CD14-positive monocyte (primary cell): Measurements from ENCODE around the gene SH3PXD2A. TPM values are rescaled to one million over a fixed set of nuclear protein-coding genes. Genes with fewer than 3 reads are reported as not detected.

Experiments
- DNase-seq, 3 donors: peaks; one replicate each; pipeline ENCODE4 v3.0.0-alpha.2; 2011 to 2022
- H2AFZ ChIP-seq: 2 replicates; pipeline ENCODE4 v1.6.0; 2012; ENCODE audit warnings: mild to moderate bottlenecking, low read depth, low read length, inconsistent platforms; ENCODE audit not compliant: insufficient read depth, poor library complexity, severe bottlenecking
- H3K27ac ChIP-seq, 2 donors: 1 replicate in 1 of 2; 2 replicates in 1 of 2; pipeline ENCODE4 v1.5.1; 2012 to 2013; ENCODE audit warnings: low read length in 2 of 2, control low read depth in 1 of 2, inconsistent platforms in 1 of 2, low read depth in 1 of 2, mild to moderate bottlenecking in 1 of 2
- H3K27me3 ChIP-seq, 2 donors: one replicate each; pipeline versions ENCODE4 v1.6.0 to v1.6.1; 2011 to 2013; ENCODE audit warnings: low read length in 2 of 2; ENCODE audit not compliant: control insufficient read depth in 2 of 2, insufficient read depth in 2 of 2
- H3K36me3 ChIP-seq, 2 donors: replicated peaks in 1 of 2; 1 replicate in 1 of 2; 2 replicates in 1 of 2; pipeline versions ENCODE4 v1.5.1 to v1.6.1; 2012 to 2013; ENCODE audit warnings: low read length in 2 of 2, control low read depth in 1 of 2, inconsistent platforms in 1 of 2, mild to moderate bottlenecking in 1 of 2; ENCODE audit not compliant: insufficient read depth in 2 of 2, control insufficient read depth in 1 of 2
- H3K4me1 ChIP-seq, 2 donors: 1 replicate in 1 of 2; 2 replicates in 1 of 2; pipeline versions ENCODE4 v1.5.1 to v1.6.1; 2012 to 2013; ENCODE audit warnings: low read length in 2 of 2, control low read depth in 1 of 2, inconsistent platforms in 1 of 2, mild to moderate bottlenecking in 1 of 2, moderate library complexity in 1 of 2; ENCODE audit not compliant: insufficient read depth in 2 of 2, control insufficient read depth in 1 of 2
- H3K4me2 ChIP-seq: replicated peaks from 2 replicates; pipeline ENCODE3; 2012; ENCODE audit warnings: low read length, moderate library complexity, mild to moderate bottlenecking; ENCODE audit not compliant: poor library complexity, severe bottlenecking; ENCODE audit errors: extremely low read depth
- H3K4me3 ChIP-seq, 3 experiments: fragments of 200-600 bp in 1 of 3; sonication (generic) in 1 of 3; replicated peaks in 1 of 3; 1 replicate in 2 of 3; 2 replicates in 1 of 3; pipeline ENCODE4 v1.5.1; 2011 to 2013; ENCODE audit warnings: low read length in 3 of 3, mild to moderate bottlenecking in 3 of 3, control low read depth in 2 of 3, low read depth in 2 of 3, inconsistent platforms in 1 of 3, moderate library complexity in 1 of 3
- H3K79me2 ChIP-seq: 2 replicates; pipeline ENCODE4 v1.6.0; 2012; ENCODE audit warnings: mild to moderate bottlenecking, control low read depth, inconsistent platforms, low read length, moderate library complexity; ENCODE audit not compliant: insufficient read depth
- H3K9ac ChIP-seq: 2 replicates; pipeline ENCODE4 v1.6.0; 2017; ENCODE audit warnings: low read length, mild to moderate bottlenecking; ENCODE audit not compliant: insufficient read depth, poor library complexity, severe bottlenecking
- H3K9me3 ChIP-seq, 2 donors: replicated peaks in 1 of 2; 1 replicate in 1 of 2; 2 replicates in 1 of 2; pipeline versions ENCODE4 v1.5.1 to v1.6.1; 2012 to 2013; ENCODE audit warnings: low read length in 2 of 2, control low read depth in 1 of 2; ENCODE audit not compliant: control insufficient read depth in 1 of 2, insufficient read depth in 1 of 2
- H4K20me1 ChIP-seq: 2 replicates; pipeline ENCODE4 v1.6.0; 2012; ENCODE audit warnings: mild to moderate bottlenecking, low read length, control low read depth, moderate library complexity; ENCODE audit not compliant: insufficient read depth
- H3K27ac Mint-ChIP-seq, 7 donors: one replicate each; pipeline ENCODE4 v1.8.0; 2020; ENCODE audit warnings: mild to moderate bottlenecking in 7 of 7, mixed read lengths in 7 of 7, moderate library complexity in 6 of 7, inconsistent platforms in 2 of 7
- H3K27me3 Mint-ChIP-seq, 3 donors: one replicate each; pipeline ENCODE4 v1.8.0; 2021 to 2022; ENCODE audit warnings: low read depth in 3 of 3, mild to moderate bottlenecking in 3 of 3, mixed read lengths in 3 of 3, moderate library complexity in 3 of 3, inconsistent platforms in 1 of 3
- H3K36me3 Mint-ChIP-seq, 2 donors: one replicate each; pipeline ENCODE4 v1.8.0; 2020; ENCODE audit warnings: mixed read lengths in 2 of 2, inconsistent platforms in 1 of 2, mild to moderate bottlenecking in 1 of 2
- H3K4me1 Mint-ChIP-seq: one replicate; pipeline ENCODE4 v1.8.0; 2020; ENCODE audit warnings: mild to moderate bottlenecking, mixed read lengths
- H3K4me3 Mint-ChIP-seq, 2 donors: one replicate each; pipeline ENCODE4 v1.8.0; 2020; ENCODE audit warnings: mild to moderate bottlenecking in 2 of 2, mixed read lengths in 2 of 2, moderate library complexity in 1 of 2
- H3K9me3 Mint-ChIP-seq, 7 donors: one replicate each; pipeline ENCODE4 v1.8.0; 2020 to 2022; ENCODE audit warnings: mixed read lengths in 7 of 7, mild to moderate bottlenecking in 6 of 7, moderate library complexity in 6 of 7, inconsistent platforms in 2 of 7
- CTCF ChIP-seq: fragments of 200-600 bp; IDR thresholded peaks from one replicate; pipeline ENCODE4 v1.8.0; 2022; ENCODE audit warnings: antibody characterized with exemption, mild to moderate bottlenecking
- WGBS: methylation state at CpG from one replicate; pipeline ENCODE4 v1.1.5; 2013; ENCODE audit warnings: missing lambda C conversion rate; ENCODE audit not compliant: insufficient coverage; 5-methylcytosine and 5-hydroxymethylcytosine counted together
- intact Hi-C, 2 donors: fragments of 100-400 bp; cut with micrococcal nuclease; formaldehyde crosslinking; loops; one replicate each; pipeline versions ENCODE4 v1.15.0 to v1.15.1; 2023
- polyA plus RNA-seq, 3 donors: library from polyadenylated mRNA; depleted of rRNA in 1 of 3; unstranded in 2 of 3; stranded (reverse) in 1 of 3; fragments of 300-500 nt in 2 of 3; fragments of >200 nt in 1 of 3; fragmentation: Illumina TruSeq in 2 of 3; gene quantifications; 1 replicate in 2 of 3; 2 replicates in 1 of 3; pipeline ENCODE4 v1.2.3, GENCODE V29; 2012 to 2021

Gene SH3PXD2A
- polyA plus RNA-seq, 3 donors: 0.01 to 0.76 (median 0.05) TPM

DNA sequence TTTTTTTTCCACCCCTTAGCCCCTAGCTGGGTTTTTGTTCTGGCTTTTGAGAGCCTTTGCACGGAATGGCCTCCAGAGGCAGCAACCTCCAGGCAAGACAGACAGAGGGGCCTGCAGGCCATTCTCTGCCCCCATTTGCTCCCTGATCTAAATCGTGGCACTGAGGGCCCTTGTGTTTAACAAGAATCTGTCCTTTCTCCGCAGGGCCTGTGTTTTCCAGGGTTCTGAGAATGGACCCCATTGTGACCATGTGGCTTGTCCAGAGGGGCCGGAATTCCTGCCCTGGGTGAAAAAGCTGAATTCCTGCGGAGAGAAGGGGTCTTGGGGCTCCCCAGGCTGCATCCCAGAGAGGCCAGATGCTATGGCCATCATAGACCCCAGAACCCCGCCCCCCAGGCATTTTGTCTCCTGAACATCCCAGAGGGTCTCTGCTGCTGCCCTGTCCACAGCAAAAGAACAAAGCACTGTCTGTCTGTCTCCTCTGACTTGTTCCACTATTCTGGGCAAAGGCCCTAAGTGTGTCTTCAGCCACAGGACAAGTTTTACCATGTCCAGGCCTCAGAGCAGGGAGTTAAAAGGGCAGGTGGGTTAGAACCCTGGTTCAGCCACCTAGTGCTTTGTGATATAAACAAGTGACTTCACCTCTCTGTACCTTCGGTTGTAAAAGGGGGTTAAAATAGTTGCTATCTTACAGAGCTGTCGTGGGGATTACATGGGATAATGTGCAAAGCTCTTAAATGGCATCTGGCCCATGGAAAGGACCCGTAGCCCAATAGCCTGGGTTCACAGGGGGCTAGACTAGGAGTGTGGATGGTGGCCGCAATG is 155.6 kb downstream of the SH3PXD2A start:
- no peak for TF ChIP-seq CTCF
- no peak overlapping the region for H3K27ac ChIP-seq
- no peak for DNase-seq
- no peak overlapping the region for H3K4me2 ChIP-seq
- no peaks in the 10 kb centered on the region for H3K36me3 Mint-ChIP-seq
- H3K27me3 ChIP-seq: no peaks in the 10 kb centered on the region
- WGBS: 87% methylated on average over 10 of the region's 10 CpGs
- H3K4me1 ChIP-seq: peaks cover 11 to 13% of the 10 kb centered on the region in 2 donors
- peaks cover 0 to 3% (median 3%) of the 10 kb centered on the region in 3 donors for H3K27me3 Mint-ChIP-seq
- no peaks in the 10 kb centered on the region for H3K79me2 ChIP-seq
- no peaks in the 10 kb centered on the region for H3K36me3 ChIP-seq
- H3K4me3 ChIP-seq: no peak overlapping the region
- no peak overlapping the region for H3K9ac ChIP-seq
- peaks cover 0 to 3% (median 0%) of the 10 kb centered on the region in 7 donors for H3K9me3 Mint-ChIP-seq
- no peaks in the 10 kb centered on the region for H4K20me1 ChIP-seq
- H2AFZ ChIP-seq: no peak overlapping the region
- intact Hi-C loops: no loop called here
- no peak overlapping the region for H3K4me3 Mint-ChIP-seq
- H3K9me3 ChIP-seq: no peaks in the 10 kb centered on the region
- H3K27ac Mint-ChIP-seq: no peak overlapping the region
- peaks cover 12% of the 10 kb centered on the region for H3K4me1 Mint-ChIP-seq

GRCh38 chr10:103698266-103698665 is 157.1 kb downstream of the SH3PXD2A start:
- no peak overlapping the region for H3K4me3 Mint-ChIP-seq
- DNase-seq: no peak
- Histone ChIP-seq H3K4me2 (no peak overlapping the region), H2AFZ (no peak overlapping the region), H3K27me3 (peaks cover 10 to 15% of the 10 kb centered on the region in 2 donors), H3K4me1 (peaks cover 17 to 19% of the 10 kb centered on the region in 2 donors), H3K9me3 (peaks cover 0 to 8% of the 10 kb centered on the region in 2 donors), H3K79me2 (no peaks in the 10 kb centered on the region), H3K4me3 (no peak overlapping the region), H4K20me1 (no peaks in the 10 kb centered on the region), H3K9ac (no peak overlapping the region), H3K36me3 (no peaks in the 10 kb centered on the region), H3K27ac (no peak overlapping the region)
- peaks cover 15 to 18% (median 18%) of the 10 kb centered on the region in 3 donors for H3K27me3 Mint-ChIP-seq
- intact Hi-C loops: no loop called here
- H3K4me1 Mint-ChIP-seq: peaks cover 17% of the 10 kb centered on the region
- TF ChIP-seq CTCF: no peak
- peaks cover 2% of the 10 kb centered on the region in 2 donors for H3K36me3 Mint-ChIP-seq
- H3K27ac Mint-ChIP-seq: peak overlapping the region in 1 of 7 donors; percentile 36
- peaks cover 0 to 6% (median 0%) of the 10 kb centered on the region in 7 donors for H3K9me3 Mint-ChIP-seq
- 85% methylated on average over 2 of the region's 4 CpGs for WGBS
